GM12892 (cell line): Measurements from ENCODE around the gene NFKB2.

Source experiments
- POLR2A ChIP-seq: IDR thresholded peaks from 2 replicates; pipeline ENCODE4 v1.6.1; 2011; ENCODE audit warnings: low read depth, low read length, control low read depth
- POLR2AphosphoS5 ChIP-seq: IDR thresholded peaks from 2 replicates; pipeline ENCODE4 v1.6.1; 2011; ENCODE audit warnings: low read depth, low read length, control low read depth

DNA sequence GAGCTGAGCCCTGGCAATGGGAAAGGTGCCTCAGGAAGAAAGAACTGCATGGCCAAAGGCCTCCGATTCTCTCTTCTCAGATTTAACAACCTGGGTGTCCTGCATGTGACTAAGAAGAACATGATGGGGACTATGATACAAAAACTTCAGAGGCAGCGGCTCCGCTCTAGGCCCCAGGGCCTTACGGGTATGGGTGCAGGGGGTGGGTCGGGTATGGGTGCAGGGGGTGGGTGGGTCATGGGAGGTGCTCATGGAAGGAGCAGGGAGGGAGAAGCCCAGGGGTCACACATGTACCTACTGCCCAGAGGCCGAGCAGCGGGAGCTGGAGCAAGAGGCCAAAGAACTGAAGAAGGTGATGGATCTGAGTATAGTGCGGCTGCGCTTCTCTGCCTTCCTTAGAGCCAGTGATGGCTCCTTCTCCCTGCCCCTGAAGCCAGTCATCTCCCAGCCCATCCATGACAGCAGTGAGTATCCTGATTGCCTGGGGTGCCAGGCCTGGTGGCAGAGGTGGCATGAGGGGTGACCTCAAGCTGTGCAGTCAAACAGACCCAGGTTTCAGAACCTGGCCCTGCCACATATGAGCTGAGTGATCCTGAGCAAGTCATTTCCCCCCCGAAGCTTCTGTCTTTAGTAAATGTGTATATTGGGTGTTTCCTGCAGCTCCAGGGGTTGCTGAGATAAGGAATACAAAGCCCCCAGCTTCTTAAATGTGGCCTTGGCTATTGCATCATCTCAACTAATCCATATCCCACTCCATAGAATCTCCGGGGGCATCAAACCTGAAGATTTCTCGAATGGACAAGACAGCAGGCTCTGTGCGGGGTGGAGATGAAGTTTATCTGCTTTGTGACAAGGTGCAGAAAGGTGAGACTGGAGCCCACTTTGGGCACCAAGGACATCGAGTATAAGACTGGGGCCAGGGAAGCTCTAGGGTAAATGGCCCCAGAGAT is 2.0 kb downstream of the NFKB2 start:
- TF ChIP-seq POLR2AphosphoS5 (no peak), POLR2A (peak; percentile 18; the same call in 1 of the 2 replicates)
